Mucosa of rectum (tissue), 2 donors: ENCODE data around the gene SLC16A14.

Experiments
- H3K27ac ChIP-seq, 2 donors: one replicate each; pipeline ENCODE4 v1.7.0; 2013; ENCODE audit warnings: inconsistent platforms in 2 of 2, low read depth in 2 of 2, low read length in 2 of 2
- H3K27me3 ChIP-seq, 2 donors: one replicate each; pipeline ENCODE4 v1.7.0; 2013; ENCODE audit warnings: low read length in 2 of 2; ENCODE audit not compliant: control insufficient read depth in 2 of 2, insufficient read depth in 2 of 2
- H3K36me3 ChIP-seq, 2 donors: one replicate each; pipeline ENCODE4 v1.7.0; 2013; ENCODE audit warnings: low read length in 2 of 2; ENCODE audit not compliant: control insufficient read depth in 2 of 2, insufficient read depth in 2 of 2
- H3K4me1 ChIP-seq, 2 donors: one replicate each; pipeline ENCODE4 v1.7.0; 2013; ENCODE audit warnings: low read length in 2 of 2, mild to moderate bottlenecking in 1 of 2; ENCODE audit not compliant: control insufficient read depth in 2 of 2, insufficient read depth in 2 of 2
- H3K4me3 ChIP-seq, 2 donors: one replicate each; pipeline ENCODE4 v1.7.0; 2013; ENCODE audit warnings: low read length in 2 of 2
- H3K9ac ChIP-seq, 2 donors: one replicate each; pipeline ENCODE4 v1.7.0; 2013; ENCODE audit warnings: low read length in 2 of 2, low read depth in 1 of 2, mild to moderate bottlenecking in 1 of 2
- H3K9me3 ChIP-seq, 2 donors: one replicate each; pipeline ENCODE4 v1.7.0; 2013; ENCODE audit warnings: low read length in 2 of 2; ENCODE audit not compliant: control insufficient read depth in 2 of 2
- donor health status: healthy.
- donor health status: Normal muscosa, but diverticular disease.

SLC16A14 gene

GRCh38 chr2:230043025-230043424 is 25.7 kb downstream of the SLC16A14 start:
- H3K27ac ChIP-seq: no peak overlapping the region
- H3K27me3 ChIP-seq: no peaks in the 10 kb centered on the region
- no peaks in the 10 kb centered on the region for H3K4me1 ChIP-seq
- H3K36me3 ChIP-seq: no peaks in the 10 kb centered on the region
- no peaks in the 10 kb centered on the region for H3K9me3 ChIP-seq
- H3K9ac ChIP-seq: no peak overlapping the region
- no peak overlapping the region for H3K4me3 ChIP-seq

- H3K27me3 ChIP-seq: no peaks in the 10 kb centered on the region
- H3K4me1 ChIP-seq: no peaks in the 10 kb centered on the region
- no peak overlapping the region for H3K27ac ChIP-seq
- no peak overlapping the region for H3K9ac ChIP-seq
- no peaks in the 10 kb centered on the region for H3K36me3 ChIP-seq
- H3K9me3 ChIP-seq: no peaks in the 10 kb centered on the region
- H3K4me3 ChIP-seq: no peak overlapping the region
These were observed 26.5 kb downstream of the SLC16A14 start for GRCh38 chr2:230042195-230042594.

DNA sequence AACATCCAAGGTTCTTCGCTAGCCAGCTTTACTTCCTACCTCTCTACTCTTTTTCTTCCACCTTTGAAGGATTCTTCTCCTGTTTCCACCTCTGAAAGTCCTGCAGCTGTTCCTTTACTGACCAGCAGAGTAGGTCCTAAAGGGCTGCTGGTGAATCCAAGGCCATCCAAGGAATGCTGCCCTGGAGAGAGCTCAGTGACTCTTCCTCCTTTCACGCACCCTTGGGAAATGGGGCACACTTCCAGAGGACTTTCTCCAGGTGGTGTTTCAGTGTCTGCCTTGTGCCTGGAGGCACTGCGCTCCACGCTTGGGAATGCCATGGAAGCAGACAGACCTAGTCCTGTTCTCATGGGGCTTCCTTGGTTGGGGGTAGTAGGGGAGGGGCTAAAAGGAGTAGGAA is 45.4 kb downstream of the SLC16A14 start:
- H3K27me3 ChIP-seq: no peaks in the 10 kb centered on the region
- no peaks in the 10 kb centered on the region for H3K9me3 ChIP-seq
- H3K36me3 ChIP-seq: no peaks in the 10 kb centered on the region
- H3K4me3 ChIP-seq: no peak overlapping the region
- H3K4me1 ChIP-seq: no peaks in the 10 kb centered on the region
- H3K9ac ChIP-seq: no peak overlapping the region
- no peak overlapping the region for H3K27ac ChIP-seq

DNA sequence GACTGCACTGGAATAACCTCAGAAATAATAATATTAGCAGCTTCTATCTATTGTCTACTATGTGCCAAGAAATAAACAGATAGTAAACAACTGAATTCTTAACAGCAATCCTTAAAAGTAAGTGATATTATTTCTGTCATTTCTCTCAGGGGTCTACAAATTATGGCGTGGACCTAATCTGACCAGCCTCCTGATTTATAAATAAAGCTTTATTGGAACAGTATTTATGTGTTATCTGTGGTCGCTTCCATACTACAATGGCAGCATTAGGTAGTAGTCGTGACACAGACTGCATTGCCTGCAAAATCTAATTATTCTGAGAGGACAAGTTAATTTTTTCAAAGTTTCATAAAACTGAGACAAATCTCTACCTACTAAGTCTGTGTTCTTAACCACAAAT is 49.0 kb downstream of the SLC16A14 start:
- H3K27ac ChIP-seq: no peak overlapping the region
- H3K4me1 ChIP-seq: no peaks in the 10 kb centered on the region
- no peak overlapping the region for H3K4me3 ChIP-seq
- no peaks in the 10 kb centered on the region for H3K36me3 ChIP-seq
- H3K27me3 ChIP-seq: no peaks in the 10 kb centered on the region
- H3K9ac ChIP-seq: no peak overlapping the region
- H3K9me3 ChIP-seq: no peaks in the 10 kb centered on the region

- Histone ChIP-seq H3K9me3 (no peaks in the 10 kb centered on the region), H3K4me3 (no peak overlapping the region), H3K27ac (no peak overlapping the region), H3K9ac (no peak overlapping the region), H3K27me3 (no peaks in the 10 kb centered on the region), H3K4me1 (no peaks in the 10 kb centered on the region), H3K36me3 (no peaks in the 10 kb centered on the region)
These were observed 50.6 kb downstream of the SLC16A14 start for GRCh38 chr2:230018153-230018552.

DNA sequence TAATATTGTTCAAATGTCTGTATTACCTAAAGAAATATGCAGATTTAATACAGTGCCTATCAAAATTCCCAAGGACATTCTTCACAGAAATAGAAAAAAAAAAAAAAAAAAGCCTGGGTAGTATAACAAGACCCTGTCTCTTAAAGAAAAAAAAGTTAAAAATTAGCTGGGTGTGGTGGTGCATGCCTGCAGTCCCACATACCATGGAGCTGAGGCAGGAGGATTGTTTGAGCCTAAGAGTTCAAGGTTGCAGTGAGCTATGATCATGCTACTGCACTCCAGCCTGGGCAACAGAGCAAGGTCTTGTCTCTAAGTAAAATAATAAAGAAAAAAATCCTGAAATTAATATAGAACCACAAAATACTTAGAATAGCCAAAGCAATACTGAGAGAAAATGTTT is 51.9 kb downstream of the SLC16A14 start:
- Histone ChIP-seq H3K9ac (no peak overlapping the region), H3K4me1 (no peaks in the 10 kb centered on the region), H3K36me3 (no peaks in the 10 kb centered on the region), H3K27me3 (no peaks in the 10 kb centered on the region), H3K4me3 (no peak overlapping the region), H3K9me3 (no peaks in the 10 kb centered on the region), H3K27ac (no peak overlapping the region)

DNA sequence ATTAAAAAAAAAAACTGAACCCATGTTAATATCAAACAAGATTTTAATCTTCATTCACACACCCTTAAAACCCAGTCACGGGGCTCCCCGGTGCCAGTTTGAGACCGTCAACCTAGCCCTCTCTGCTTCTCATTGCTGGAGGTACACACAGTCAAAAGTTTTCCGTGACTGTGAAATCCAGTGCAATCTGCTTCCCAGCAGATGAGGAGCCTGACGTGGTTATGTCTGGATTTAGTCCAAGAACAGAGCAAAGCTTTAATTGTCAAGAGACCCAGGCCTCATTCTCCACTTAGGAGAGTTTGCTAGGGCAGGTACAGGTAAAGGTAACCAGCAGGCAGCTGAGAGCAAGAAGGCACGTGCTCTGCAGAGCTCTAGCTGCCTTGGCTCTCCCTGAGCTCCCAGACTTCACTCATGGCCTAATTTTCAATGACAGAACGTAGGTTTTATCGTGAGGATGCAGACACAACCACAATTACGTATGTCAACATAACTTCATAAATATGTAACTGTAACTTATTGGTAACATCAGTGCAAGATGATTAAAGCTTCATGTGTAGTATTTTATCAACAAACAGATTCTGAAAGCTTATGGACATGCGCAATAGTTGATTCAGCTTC is 56.3 kb downstream of the SLC16A14 start:
- no peak overlapping the region for H3K4me3 ChIP-seq
- no peaks in the 10 kb centered on the region for H3K4me1 ChIP-seq
- H3K9ac ChIP-seq: no peak overlapping the region
- H3K36me3 ChIP-seq: no peaks in the 10 kb centered on the region
- H3K27ac ChIP-seq: no peak overlapping the region
- no peaks in the 10 kb centered on the region for H3K9me3 ChIP-seq
- no peaks in the 10 kb centered on the region for H3K27me3 ChIP-seq

- no peak overlapping the region for H3K9ac ChIP-seq
These were observed 57.1 kb downstream of the SLC16A14 start for GRCh38 chr2:230011617-230012016.

GRCh38 chr2:230010501-230010900 is 58.2 kb downstream of the SLC16A14 start:
- H3K4me1 ChIP-seq: no peaks in the 10 kb centered on the region
- no peaks in the 10 kb centered on the region for H3K9me3 ChIP-seq
- H3K36me3 ChIP-seq: no peaks in the 10 kb centered on the region
- no peak overlapping the region for H3K4me3 ChIP-seq
- H3K27me3 ChIP-seq: no peaks in the 10 kb centered on the region
- no peak overlapping the region for H3K9ac ChIP-seq
- H3K27ac ChIP-seq: no peak overlapping the region

More at GRCh38 chr2:230011617-230012016, 57.1 kb downstream of the SLC16A14 start:
- Histone ChIP-seq H3K4me3 (no peak overlapping the region), H3K27ac (no peak overlapping the region), H3K9me3 (no peaks in the 10 kb centered on the region), H3K4me1 (no peaks in the 10 kb centered on the region), H3K27me3 (no peaks in the 10 kb centered on the region), H3K36me3 (no peaks in the 10 kb centered on the region)

DNA sequence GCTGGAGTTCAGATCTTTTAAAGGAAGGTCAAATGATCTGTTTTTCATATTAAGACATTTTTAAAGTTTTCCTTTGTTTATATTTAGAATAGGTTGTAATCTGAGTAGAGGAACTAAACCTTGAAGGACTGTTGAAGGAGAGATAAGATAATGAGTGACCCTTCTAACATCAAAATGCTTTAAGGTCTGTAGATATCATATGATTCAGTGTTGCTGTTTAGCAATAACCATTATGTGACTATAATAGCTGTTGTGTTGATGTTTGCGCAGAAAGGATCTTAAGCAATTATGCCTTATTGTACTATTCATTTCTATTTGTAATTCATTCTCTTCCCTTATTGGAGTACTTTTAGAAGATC is 60.0 kb downstream of the SLC16A14 start:
- Histone ChIP-seq H3K27ac (no peak overlapping the region), H3K4me3 (no peak overlapping the region), H3K9ac (no peak overlapping the region), H3K27me3 (no peaks in the 10 kb centered on the region), H3K9me3 (no peaks in the 10 kb centered on the region), H3K36me3 (no peaks in the 10 kb centered on the region), H3K4me1 (no peaks in the 10 kb centered on the region)
